Gastroesophageal sphincter (tissue), 4 donors: ENCODE data around the gene KRTAP4-8. TPM values are rescaled to one million over a fixed set of nuclear protein-coding genes. Genes with fewer than 3 reads are reported as not detected.
"Not testable (repeated sequence)": the region's sequence is repeated elsewhere in the genome, so short reads cannot be mapped to it uniquely, and the experiment has no call there.

Experiments used
- ATAC-seq: fragments of 150-250 bp; one replicate; pipeline ENCODE4 v1.9.1; 2016; ENCODE audit warnings: mild to moderate bottlenecking, moderate library complexity
- H3K27ac ChIP-seq, 4 donors: fragments of 200-600 bp; sonication (generic) in 3 of 4; 1 replicate in 3 of 4; 2 replicates in 1 of 4; pipeline ENCODE4 v1.5.1; 2016 to 2019
- H3K27me3 ChIP-seq: fragments of 200-600 bp; sonication (generic); one replicate; pipeline ENCODE4 v1.5.1; 2019
- H3K36me3 ChIP-seq, 2 donors: fragments of 200-600 bp; sonication (generic); one replicate each; pipeline ENCODE4 v1.5.1; 2019; ENCODE audit warnings: control low read depth in 1 of 2
- H3K4me1 ChIP-seq, 3 donors: fragments of 200-600 bp; sonication (generic); 1 replicate in 2 of 3; 2 replicates in 1 of 3; pipeline ENCODE4 v1.5.1; 2016 to 2019; ENCODE audit warnings: control low read depth in 2 of 3
- H3K4me3 ChIP-seq, 2 donors: fragments of 200-600 bp; sonication (generic); one replicate each; pipeline ENCODE4 v1.5.1; 2019; ENCODE audit warnings: mild to moderate bottlenecking in 1 of 2, moderate library complexity in 1 of 2
- H3K9me3 ChIP-seq, 3 donors: fragments of 200-600 bp; sonication (generic); one replicate each; pipeline ENCODE4 v1.5.1; 2017 to 2019; ENCODE audit warnings: control low read depth in 2 of 3
- EP300 ChIP-seq: sonication (generic); formaldehyde crosslinking; IDR thresholded peaks from one replicate; pipeline ENCODE4 v1.6.1; 2017; ENCODE audit warnings: antibody characterized with exemption, mild to moderate bottlenecking
- POLR2A ChIP-seq, 2 donors: fragments of 450-650 bp; IDR thresholded peaks; one replicate each; pipeline ENCODE4 v1.6.1; 2017; ENCODE audit warnings: antibody characterized with exemption in 2 of 2, mild to moderate bottlenecking in 2 of 2, moderate library complexity in 1 of 2
- POLR2AphosphoS5 ChIP-seq: sonication (generic); formaldehyde crosslinking; IDR thresholded peaks from one replicate; pipeline ENCODE4 v1.6.1; 2017; ENCODE audit warnings: antibody characterized with exemption
- WGBS, 2 donors: methylation state at CpG; one replicate each; pipeline ENCODE4 v1.1.5; 2018; ENCODE audit warnings: low coverage in 1 of 2; 5-methylcytosine and 5-hydroxymethylcytosine counted together
- total RNA-seq, 4 donors: library from RNA; depleted of rRNA; stranded (reverse); fragments of >200 nt; gene quantifications; one replicate each; pipeline ENCODE4 v1.1.0, GENCODE V29; 2016
- TF ChIP-seq, protein P1 (sequence below), 4 experiments: fragments of 200-600 bp in 2 of 4; fragments of 450-650 bp in 2 of 4; sonication (generic) in 1 of 4; IDR thresholded peaks; one replicate each; pipeline ENCODE4 v1.5.1; 2017 to 2019; ENCODE audit warnings: antibody characterized with exemption in 4 of 4, mild to moderate bottlenecking in 2 of 4, moderate library complexity in 2 of 4

KRTAP4-8 gene
- total RNA-seq, 4 donors from 2014 or later: not detected

DNA sequence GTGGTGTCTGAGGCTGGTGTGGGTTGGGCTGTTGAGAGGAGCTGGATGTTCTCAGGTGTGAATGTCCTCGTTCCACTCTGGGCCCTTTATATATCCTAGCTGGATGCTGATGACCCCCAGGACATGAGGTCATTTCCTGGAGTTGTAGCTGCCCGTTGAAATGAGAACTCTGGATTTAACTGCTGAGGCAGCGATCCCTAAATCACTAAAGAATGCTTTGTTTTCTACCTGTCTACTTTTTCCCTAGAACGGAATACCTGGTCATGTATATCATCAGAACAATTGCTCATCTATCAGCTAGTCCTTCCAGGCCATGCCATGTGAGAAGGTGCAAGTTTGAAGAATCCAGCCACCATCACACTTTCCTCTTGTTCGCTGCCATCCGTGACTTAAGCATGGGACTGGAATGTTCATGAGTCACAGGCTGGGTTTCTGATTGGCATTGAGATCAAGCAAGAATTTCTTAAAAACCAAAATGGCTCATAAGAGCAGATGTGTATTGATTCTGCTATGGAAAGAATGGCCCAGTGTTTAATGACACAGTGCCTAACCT lies 37.8 kb downstream of the KRTAP4-8 start, which contains the start of gene KRTAP2-3:
KRTAP2-3 (minus strand) TSS at position 63 of the 553 bp plus-strand sequence. CDS start 64 bp downstream, outside the sequence.
- no peak within 1 kb of the TSS for H3K27ac ChIP-seq
- no peaks in the 10 kb centered on the region for H3K36me3 ChIP-seq
- H3K4me1 ChIP-seq: no peaks in the 10 kb centered on the region
- 49 to 74% methylated on average over 4 to 5 of the region's 6 CpGs for WGBS, 2 donors
- no peak for ATAC-seq
- H3K9me3 ChIP-seq: peaks cover 0 to 7% (median 0%) of the 10 kb centered on the region in 3 donors
- H3K27me3 ChIP-seq: peaks cover 34% of the 10 kb centered on the region
- H3K4me3 ChIP-seq: no peak within 1 kb of the TSS
- TF ChIP-seq POLR2AphosphoS5 (no peak), POLR2A (IDR thresholded peaks at IDR 0.05) (no peak), EP300 (no peak)
- TF ChIP-seq, protein P1, sequence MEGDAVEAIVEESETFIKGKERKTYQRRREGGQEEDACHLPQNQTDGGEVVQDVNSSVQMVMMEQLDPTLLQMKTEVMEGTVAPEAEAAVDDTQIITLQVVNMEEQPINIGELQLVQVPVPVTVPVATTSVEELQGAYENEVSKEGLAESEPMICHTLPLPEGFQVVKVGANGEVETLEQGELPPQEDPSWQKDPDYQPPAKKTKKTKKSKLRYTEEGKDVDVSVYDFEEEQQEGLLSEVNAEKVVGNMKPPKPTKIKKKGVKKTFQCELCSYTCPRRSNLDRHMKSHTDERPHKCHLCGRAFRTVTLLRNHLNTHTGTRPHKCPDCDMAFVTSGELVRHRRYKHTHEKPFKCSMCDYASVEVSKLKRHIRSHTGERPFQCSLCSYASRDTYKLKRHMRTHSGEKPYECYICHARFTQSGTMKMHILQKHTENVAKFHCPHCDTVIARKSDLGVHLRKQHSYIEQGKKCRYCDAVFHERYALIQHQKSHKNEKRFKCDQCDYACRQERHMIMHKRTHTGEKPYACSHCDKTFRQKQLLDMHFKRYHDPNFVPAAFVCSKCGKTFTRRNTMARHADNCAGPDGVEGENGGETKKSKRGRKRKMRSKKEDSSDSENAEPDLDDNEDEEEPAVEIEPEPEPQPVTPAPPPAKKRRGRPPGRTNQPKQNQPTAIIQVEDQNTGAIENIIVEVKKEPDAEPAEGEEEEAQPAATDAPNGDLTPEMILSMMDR (IDR thresholded peaks at IDR 0.05): no peak

DNA sequence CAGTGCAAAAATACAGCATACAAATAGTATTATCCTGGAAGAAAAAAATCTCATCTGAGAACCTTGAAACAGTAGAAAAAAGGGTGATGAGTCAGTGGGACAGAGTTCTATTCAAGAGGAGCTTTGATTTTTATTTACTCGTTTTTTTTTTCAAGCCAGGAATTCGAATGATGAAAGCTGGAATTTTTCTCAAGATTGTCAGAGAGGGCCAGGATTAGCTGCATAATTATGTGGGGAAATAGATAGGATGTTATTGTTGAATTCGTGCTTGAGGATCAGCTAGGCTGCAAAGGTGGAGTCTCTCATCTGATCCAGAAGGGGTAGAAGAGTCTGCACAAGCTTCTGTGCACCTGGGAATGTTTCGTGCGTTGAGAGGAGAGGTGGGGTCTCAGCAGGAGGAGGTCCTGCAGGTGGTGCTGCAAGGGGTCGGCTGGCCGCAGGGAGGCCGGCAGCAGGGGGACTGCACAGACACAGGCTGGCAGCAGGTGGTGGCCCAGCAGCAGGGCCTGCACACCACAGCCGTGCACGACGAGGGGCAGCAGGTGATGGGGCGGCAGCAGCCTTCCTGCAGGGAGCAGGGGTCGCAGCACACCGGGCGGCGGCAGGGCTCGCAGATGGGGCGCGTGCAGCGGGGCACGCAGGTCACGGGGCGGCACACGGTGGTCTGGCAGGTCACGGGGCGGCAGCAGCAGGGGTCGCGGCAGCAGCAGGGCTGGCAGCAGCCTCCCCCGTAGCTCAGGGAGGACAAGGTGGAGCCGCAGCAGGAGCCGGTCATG lies 38.5 kb downstream of the KRTAP4-8 start:
- not testable (repeated sequence) for H3K4me1 ChIP-seq, ATAC-seq
- 22 to 37% methylated on average over 3 of the region's 31 CpGs for WGBS, 2 donors

DNA sequence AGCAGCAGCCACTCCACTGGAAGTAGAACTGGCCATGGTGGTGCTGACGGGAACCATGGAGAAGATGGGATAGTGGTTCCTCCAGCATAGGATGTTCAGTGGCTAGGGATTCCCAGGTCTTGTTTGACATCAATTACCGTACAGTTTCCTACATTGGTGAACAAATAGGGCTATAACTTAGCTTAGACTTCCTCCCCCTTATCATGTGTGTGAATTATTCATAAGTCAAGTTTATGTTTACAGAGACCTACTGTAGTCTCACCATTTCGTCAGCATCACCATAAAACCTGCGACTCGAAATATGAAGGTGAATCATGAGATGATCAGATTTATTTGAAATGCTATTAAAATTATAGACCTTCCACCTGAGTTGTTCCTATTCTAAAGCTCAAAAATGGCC lies 39.2 kb downstream of the KRTAP4-8 start:
- H3K27ac ChIP-seq: no peak overlapping the region
- peaks cover 0 to 7% (median 0%) of the 10 kb centered on the region in 3 donors for H3K9me3 ChIP-seq
- no peak for ATAC-seq
- 80 to 89% methylated on average over 4 of the region's 5 CpGs for WGBS, 2 donors
- H3K36me3 ChIP-seq: no peaks in the 10 kb centered on the region
- H3K27me3 ChIP-seq: peaks cover 30% of the 10 kb centered on the region
- H3K4me1 ChIP-seq: no peaks in the 10 kb centered on the region
- TF ChIP-seq POLR2AphosphoS5: no peak
- TF ChIP-seq EP300: no peak
- TF ChIP-seq POLR2A (IDR thresholded peaks at IDR 0.05): no peak
- TF ChIP-seq, protein P1 (IDR thresholded peaks at IDR 0.05): no peak
- H3K4me3 ChIP-seq: no peak overlapping the region

More for the DNA sequence above, 38.5 kb downstream of the KRTAP4-8 start:
- H3K9me3 ChIP-seq, H3K27ac ChIP-seq, H3K4me3 ChIP-seq, H3K36me3 ChIP-seq: not testable (repeated sequence)
- peaks cover 34% of the 10 kb centered on the region for H3K27me3 ChIP-seq

DNA sequence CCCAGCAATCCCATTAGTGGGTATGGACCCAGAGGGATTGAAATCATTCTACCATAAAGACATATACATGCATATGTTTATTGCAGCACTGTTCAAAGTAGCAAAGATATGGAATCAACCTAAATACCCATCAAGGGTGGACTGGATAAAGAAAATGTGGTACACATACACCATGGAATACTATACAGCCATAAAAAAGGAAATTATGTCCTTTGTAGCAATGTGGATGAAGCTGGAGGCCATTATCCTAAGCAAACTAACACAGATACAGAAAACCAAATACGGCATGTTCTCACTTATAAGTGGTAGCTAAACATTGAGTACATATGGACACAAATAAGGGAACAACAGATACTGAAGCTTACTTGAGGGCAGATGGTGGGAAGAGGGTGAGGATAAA lies 40.4 kb downstream of the KRTAP4-8 start:
- 86 to 100% methylated on average over 1 of the region's 1 CpG for WGBS, 2 donors
- Histone ChIP-seq H3K9me3 (peaks cover 0 to 11% (median 0%) of the 10 kb centered on the region in 3 donors), H3K4me3 (no peak overlapping the region), H3K27me3 (peaks cover 30% of the 10 kb centered on the region), H3K4me1 (no peaks in the 10 kb centered on the region), H3K36me3 (no peaks in the 10 kb centered on the region), H3K27ac (no peak overlapping the region)
- TF ChIP-seq POLR2AphosphoS5 (no peak), POLR2A (IDR thresholded peaks at IDR 0.05) (no peak), EP300 (no peak)
- TF ChIP-seq, protein P1 (IDR thresholded peaks at IDR 0.05): no peak
- ATAC-seq: no peak

DNA sequence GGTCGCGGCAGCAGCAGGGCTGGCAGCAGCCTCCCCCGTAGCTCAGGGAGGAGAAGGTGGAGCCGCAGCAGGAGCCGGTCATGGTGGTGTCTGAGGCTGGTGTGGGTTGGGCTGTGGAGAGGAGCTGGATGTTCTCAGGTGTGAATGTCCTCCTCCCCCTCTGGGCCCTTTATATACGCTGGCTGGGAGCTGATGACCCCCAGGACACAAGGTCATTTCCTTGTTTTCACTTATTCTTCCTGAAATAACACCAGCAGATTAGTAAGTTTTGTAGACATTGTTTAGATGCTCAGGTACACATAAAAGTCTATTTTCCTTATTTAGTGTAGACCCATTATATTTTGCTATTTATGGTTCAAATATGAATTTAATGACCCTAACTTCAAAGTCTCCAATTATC lies 42.8 kb downstream of the KRTAP4-8 start, which contains the start of gene KRTAP2-2:
KRTAP2-2 (minus strand) TSS at position 101 of the 400 bp plus-strand sequence; CDS start at position 82, 19 bp downstream.
- WGBS, 2 donors: 30% methylated on average over 1 of the region's 6 CpGs; no CpG with 5 or more reads in 1 of the 2 donors

DNA sequence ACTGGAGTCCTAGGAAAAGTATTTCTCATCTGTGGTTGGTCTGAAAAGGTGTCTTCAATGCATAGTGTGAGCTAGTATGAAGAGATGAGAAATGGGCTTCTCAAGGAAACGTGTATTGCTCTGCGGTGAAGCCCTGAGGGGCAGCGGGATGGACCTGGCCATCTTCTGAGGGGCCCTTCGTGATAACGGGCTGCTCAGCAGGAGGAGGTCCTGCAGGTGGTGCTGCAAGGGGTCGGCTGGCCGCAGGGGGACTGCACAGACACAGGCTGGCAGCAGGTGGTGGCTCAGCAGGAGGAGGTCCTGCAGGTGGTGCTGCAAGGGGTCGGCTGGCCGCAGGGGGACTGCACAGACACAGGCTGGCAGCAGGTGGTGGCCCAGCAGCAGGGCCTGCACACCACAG lies 43.4 kb downstream of the KRTAP4-8 start:
- H3K27me3 ChIP-seq: peaks cover 31% of the 10 kb centered on the region
- not testable (repeated sequence) for ATAC-seq, H3K4me1 ChIP-seq, H3K27ac ChIP-seq, H3K36me3 ChIP-seq, H3K4me3 ChIP-seq
- WGBS, 2 donors: 40% methylated on average over 1 of the region's 9 CpGs; no CpG with 5 or more reads in 1 of the 2 donors
- peaks cover 0 to 11% (median 0%) of the 10 kb centered on the region in 3 donors for H3K9me3 ChIP-seq

More for the DNA sequence above, 42.8 kb downstream of the KRTAP4-8 start, which contains the start of gene KRTAP2-2:
- not testable (repeated sequence) for H3K4me1 ChIP-seq, H3K4me3 ChIP-seq, H3K27ac ChIP-seq, H3K36me3 ChIP-seq, ATAC-seq
- Histone ChIP-seq H3K27me3 (peaks cover 32% of the 10 kb centered on the region), H3K9me3 (peaks cover 0 to 11% (median 0%) of the 10 kb centered on the region in 3 donors)
